ENCODE data around the gene EBLN1. TPM values are rescaled to one million over a fixed set of nuclear protein-coding genes. Genes with fewer than 3 reads are reported as not detected.

Gene EBLN1
- total and polyA plus RNA-seq, 9 donors = 0.09 to 0.12 TPM; not detected in 7

DNA sequence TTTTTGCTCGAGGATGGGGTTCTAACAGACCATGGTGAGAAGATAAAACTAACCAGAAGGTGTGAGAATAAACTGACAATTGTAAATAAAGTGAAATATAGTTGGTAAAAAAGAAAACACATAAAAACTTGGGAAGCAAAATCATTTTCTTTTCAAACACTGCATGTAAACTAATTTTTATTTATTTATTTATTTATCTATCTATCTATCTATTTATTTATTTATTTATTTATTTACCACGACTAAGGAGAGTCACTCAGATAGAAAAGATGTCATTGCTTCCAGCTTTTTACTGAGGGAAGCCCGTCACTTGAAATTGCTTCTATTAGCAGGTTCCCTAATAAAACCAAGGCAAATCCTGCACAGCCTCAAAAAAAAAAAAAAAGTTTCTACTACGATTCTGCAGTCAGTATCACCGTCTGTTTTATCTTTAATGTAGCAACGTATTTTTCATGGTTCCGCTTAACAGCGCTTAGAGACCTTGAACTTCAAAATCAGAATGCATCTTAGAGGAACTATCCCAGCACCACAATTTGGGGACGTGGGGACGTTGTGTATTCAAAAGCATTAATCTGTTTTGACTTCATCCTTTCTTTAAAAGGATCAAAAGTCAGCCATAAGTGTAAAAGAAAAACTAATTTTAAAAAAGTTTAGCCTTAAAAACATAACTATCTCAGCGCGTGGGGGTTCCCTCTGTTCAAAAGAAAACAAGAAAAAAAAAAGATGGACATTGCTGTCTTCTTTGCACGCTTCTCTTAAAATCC is 33.3 kb upstream of the EBLN1 start:
- peak overlapping the region; percentile 80 for H3K4me3 ChIP-seq (ENCODE audit: low read length)
- peaks cover 13% of the 10 kb centered on the region for H3K27me3 ChIP-seq (ENCODE audit: control insufficient read depth, insufficient read depth, low read length)
- no peaks in the 10 kb centered on the region for H3K9me3 ChIP-seq (replicated peaks; ENCODE audit: control insufficient read depth, low read depth, low read length)
- no peaks in the 10 kb centered on the region for H3K4me1 ChIP-seq (ENCODE audit: control insufficient read depth, insufficient read depth, low read length)
- no CpG with 5 or more reads among the region's 13 CpGs for WGBS (ENCODE audit: insufficient coverage)
- DNase-seq = peak; percentile 61
- no peaks in the 10 kb centered on the region for H3K36me3 ChIP-seq (ENCODE audit: control insufficient read depth, insufficient read depth, low read length)
- peak overlapping the region; percentile 93 for H3K27ac ChIP-seq (ENCODE audit: low read length)

DNA sequence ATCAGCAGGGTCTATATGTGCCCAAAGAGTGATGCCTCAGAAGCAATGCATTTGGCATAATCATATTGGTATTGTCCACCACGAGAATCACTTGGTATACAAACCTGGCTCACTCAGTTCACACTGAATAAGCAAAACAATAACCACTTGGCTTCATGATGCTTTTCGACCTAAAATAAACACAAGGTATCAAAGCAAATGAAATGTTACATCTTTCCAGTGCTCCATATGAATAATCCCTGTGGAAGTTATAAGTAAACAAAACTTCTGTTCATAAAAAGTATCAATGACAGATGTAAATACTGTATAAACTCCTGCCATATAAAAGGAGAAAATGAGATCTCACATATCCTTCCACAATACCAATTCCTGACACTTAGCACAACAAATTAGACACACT is 29.8 kb upstream of the EBLN1 start:
- no peak overlapping the region for H3K4me3 ChIP-seq (ENCODE audit: low read length)
- no peak overlapping the region for H3K27ac ChIP-seq (ENCODE audit: low read length)
- H3K4me1 ChIP-seq (ENCODE audit: control insufficient read depth, insufficient read depth, low read length) = no peaks in the 10 kb centered on the region
- H3K9me3 ChIP-seq (replicated peaks; ENCODE audit: control insufficient read depth, low read depth, low read length) = no peaks in the 10 kb centered on the region
- H3K36me3 ChIP-seq (ENCODE audit: control insufficient read depth, insufficient read depth, low read length) = no peaks in the 10 kb centered on the region
- 71% methylated on average over 1 of the region's 2 CpGs for WGBS (ENCODE audit: insufficient coverage)
- peaks cover 6% of the 10 kb centered on the region for H3K27me3 ChIP-seq (ENCODE audit: control insufficient read depth, insufficient read depth, low read length)
- DNase-seq = no peak

DNA sequence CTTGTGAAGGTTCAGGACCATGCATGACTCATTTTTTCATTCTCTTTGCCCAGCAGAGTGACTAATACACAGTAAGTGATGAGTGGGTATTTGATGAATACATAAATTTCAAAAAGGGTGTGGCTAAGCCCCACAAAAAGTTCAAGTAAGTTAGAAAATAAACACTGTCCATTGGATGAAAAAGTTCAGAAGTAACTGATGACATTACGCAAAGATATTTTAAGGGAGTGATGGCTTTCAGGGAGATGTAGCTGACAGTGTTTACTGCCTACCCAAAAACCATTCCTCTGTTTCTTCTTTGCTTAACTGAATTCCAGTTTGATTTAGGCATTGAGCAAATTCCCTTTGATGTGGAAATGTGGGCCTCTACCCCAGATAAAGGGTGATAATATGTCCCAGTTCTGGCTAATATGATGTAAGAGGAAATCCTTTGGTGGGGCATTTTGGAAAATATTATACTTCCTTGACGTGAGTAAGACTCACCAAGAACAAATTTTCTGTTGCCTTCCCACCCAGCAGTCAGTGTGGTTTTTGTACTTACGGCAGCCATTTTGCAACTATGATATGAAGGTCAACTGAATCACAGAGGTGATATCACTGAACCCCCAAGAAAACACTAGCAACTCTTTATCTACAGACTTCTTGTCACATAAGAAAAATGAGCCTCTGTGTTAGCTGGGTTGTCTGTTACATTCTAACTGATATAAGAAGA is 29.0 kb upstream of the EBLN1 start:
- WGBS (ENCODE audit: insufficient coverage) = no CpG with 5 or more reads among the region's 3 CpGs
- Histone ChIP-seq H3K4me3 (ENCODE audit: low read length) (no peak overlapping the region), H3K36me3 (ENCODE audit: control insufficient read depth, insufficient read depth, low read length) (no peaks in the 10 kb centered on the region), H3K9me3 (replicated peaks; ENCODE audit: control insufficient read depth, low read depth, low read length) (no peaks in the 10 kb centered on the region), H3K4me1 (ENCODE audit: control insufficient read depth, insufficient read depth, low read length) (no peaks in the 10 kb centered on the region), H3K27me3 (ENCODE audit: control insufficient read depth, insufficient read depth, low read length) (peaks cover 3% of the 10 kb centered on the region), H3K27ac (ENCODE audit: low read length) (no peak overlapping the region)
- DNase-seq = no peak

DNA sequence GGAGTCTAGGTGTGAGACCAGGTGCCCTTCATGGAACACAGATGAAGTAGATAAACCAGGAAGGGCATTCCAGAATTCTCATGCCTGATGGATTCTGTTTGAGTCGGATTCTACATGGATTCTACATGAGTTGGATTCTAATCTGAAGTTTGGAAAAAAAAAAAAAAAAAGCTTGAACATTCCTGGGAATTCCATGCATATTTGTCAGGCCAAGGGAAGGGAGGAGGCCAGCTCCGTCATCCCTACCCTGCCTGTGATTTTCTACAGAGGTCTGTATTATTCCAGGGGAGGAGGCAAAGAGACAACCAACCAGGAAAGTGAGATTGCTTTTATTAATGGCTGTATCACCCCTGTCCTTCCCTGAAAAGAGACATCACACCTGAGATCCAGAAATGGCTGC is 27.8 kb upstream of the EBLN1 start:
- Histone ChIP-seq H3K27me3 (ENCODE audit: control insufficient read depth, insufficient read depth, low read length) (peaks cover 3% of the 10 kb centered on the region), H3K27ac (ENCODE audit: low read length) (no peak overlapping the region), H3K4me3 (ENCODE audit: low read length) (no peak overlapping the region), H3K4me1 (ENCODE audit: control insufficient read depth, insufficient read depth, low read length) (no peaks in the 10 kb centered on the region), H3K36me3 (ENCODE audit: control insufficient read depth, insufficient read depth, low read length) (no peaks in the 10 kb centered on the region), H3K9me3 (replicated peaks; ENCODE audit: control insufficient read depth, low read depth, low read length) (no peaks in the 10 kb centered on the region)
- WGBS (ENCODE audit: insufficient coverage) = no CpG with 5 or more reads among the region's 2 CpGs
- no peak for DNase-seq

DNA sequence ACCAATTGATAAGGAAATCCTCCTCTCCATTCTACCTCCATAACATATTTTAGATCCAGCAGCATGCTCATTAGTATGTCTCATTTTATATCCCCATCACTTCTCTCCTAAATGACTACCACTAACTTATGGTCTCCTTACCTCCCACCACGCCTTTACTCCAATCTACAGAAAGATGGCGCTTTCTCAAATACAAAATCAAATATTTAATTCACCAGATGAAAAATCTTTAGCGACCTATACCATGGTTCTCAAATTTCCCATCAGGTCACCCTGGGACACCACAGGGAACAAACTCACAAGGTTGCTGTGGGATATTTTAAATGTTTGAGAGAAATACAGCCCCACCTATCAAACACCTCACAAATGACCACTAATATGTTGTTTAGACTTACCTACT is 27.0 kb upstream of the EBLN1 start:
- DNase-seq = no peak
- 83% methylated on average over 1 of the region's 3 CpGs for WGBS (ENCODE audit: insufficient coverage)
- Histone ChIP-seq H3K36me3 (ENCODE audit: control insufficient read depth, insufficient read depth, low read length) (no peaks in the 10 kb centered on the region), H3K4me1 (ENCODE audit: control insufficient read depth, insufficient read depth, low read length) (no peaks in the 10 kb centered on the region), H3K27me3 (ENCODE audit: control insufficient read depth, insufficient read depth, low read length) (peaks cover 3% of the 10 kb centered on the region), H3K4me3 (ENCODE audit: low read length) (no peak overlapping the region), H3K27ac (ENCODE audit: low read length) (no peak overlapping the region), H3K9me3 (replicated peaks; ENCODE audit: control insufficient read depth, low read depth, low read length) (no peaks in the 10 kb centered on the region)

DNA sequence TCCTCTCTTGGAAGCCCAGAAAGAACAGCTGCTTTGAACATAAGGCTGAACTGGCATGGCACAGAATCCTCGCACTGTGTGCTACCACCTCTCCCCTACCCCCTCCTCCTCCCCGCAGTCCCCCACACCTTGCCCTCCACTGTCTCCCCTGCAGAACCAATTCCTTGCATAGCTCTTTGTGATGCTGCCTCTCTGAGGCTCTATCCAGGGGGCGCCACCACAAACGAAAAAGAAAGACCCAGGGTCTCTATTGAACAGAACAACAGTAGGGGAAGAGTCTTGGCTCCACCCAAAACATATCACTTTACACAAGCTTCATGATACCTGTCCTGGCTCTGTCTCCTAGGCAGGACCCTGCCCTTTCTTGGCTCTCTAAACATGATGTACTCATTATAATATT is 26.2 kb upstream of the EBLN1 start:
- H3K9me3 ChIP-seq (replicated peaks; ENCODE audit: control insufficient read depth, low read depth, low read length) = no peaks in the 10 kb centered on the region
- H3K27me3 ChIP-seq (ENCODE audit: control insufficient read depth, insufficient read depth, low read length) = peaks cover 3% of the 10 kb centered on the region
- no peaks in the 10 kb centered on the region for H3K36me3 ChIP-seq (ENCODE audit: control insufficient read depth, insufficient read depth, low read length)
- no peak for DNase-seq
- H3K4me3 ChIP-seq (ENCODE audit: low read length) = no peak overlapping the region
- H3K4me1 ChIP-seq (ENCODE audit: control insufficient read depth, insufficient read depth, low read length) = no peaks in the 10 kb centered on the region
- H3K27ac ChIP-seq (ENCODE audit: low read length) = no peak overlapping the region
- 84% methylated on average over 4 of the region's 4 CpGs for WGBS (ENCODE audit: insufficient coverage)

DNA sequence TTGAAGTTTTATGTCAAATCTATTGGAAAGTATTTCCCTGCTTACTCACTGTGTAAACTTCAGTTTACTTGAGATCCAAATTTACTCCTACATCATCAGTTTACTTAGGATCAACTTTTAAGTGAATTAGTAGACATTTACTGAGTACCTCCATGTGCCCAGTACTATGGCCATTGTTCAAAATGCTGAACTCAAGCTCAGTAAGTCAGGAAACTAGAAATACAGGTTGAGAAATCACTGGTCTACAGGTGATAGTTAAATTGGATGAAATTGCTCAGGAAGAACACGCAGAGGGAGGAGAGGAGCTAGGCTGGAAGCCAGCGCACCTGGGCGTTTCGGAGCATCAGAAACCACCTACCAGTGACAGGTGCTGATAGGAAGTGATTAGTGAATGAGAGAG is 25.5 kb upstream of the EBLN1 start:
- Histone ChIP-seq H3K27ac (ENCODE audit: low read length) (no peak overlapping the region), H3K9me3 (replicated peaks; ENCODE audit: control insufficient read depth, low read depth, low read length) (no peaks in the 10 kb centered on the region), H3K27me3 (ENCODE audit: control insufficient read depth, insufficient read depth, low read length) (peaks cover 3% of the 10 kb centered on the region), H3K4me3 (ENCODE audit: low read length) (no peak overlapping the region), H3K36me3 (ENCODE audit: control insufficient read depth, insufficient read depth, low read length) (no peaks in the 10 kb centered on the region), H3K4me1 (ENCODE audit: control insufficient read depth, insufficient read depth, low read length) (no peaks in the 10 kb centered on the region)
- no peak for DNase-seq
- WGBS (ENCODE audit: insufficient coverage) = no CpG with 5 or more reads among the region's 4 CpGs

DNA sequence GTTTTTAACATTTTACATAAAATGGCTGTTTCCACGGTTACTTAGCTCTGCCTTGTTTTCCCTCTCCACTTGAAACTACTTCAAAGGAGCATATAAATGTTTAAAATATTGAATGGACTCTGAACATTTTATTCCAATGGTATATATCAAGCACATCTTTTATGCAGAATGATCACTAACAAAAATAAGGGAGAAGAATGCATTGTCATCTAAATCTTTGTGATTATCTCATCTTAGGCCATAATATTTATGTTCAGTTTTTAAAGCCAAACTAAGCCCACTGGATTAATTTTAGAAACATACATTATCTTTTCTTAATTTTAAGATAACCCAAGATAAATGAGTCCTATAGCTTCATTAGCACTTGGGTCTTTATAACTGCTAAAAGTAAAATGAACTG is 13.4 kb upstream of the EBLN1 start:
- no peak overlapping the region for H3K27ac ChIP-seq (ENCODE audit: low read length)
- no CpG with 5 or more reads among the region's 1 CpG for WGBS (ENCODE audit: insufficient coverage)
- no peak for DNase-seq
- H3K27me3 ChIP-seq (ENCODE audit: control insufficient read depth, insufficient read depth, low read length) = no peaks in the 10 kb centered on the region
- H3K4me3 ChIP-seq (ENCODE audit: low read length) = no peak overlapping the region
- H3K36me3 ChIP-seq (ENCODE audit: control insufficient read depth, insufficient read depth, low read length) = no peaks in the 10 kb centered on the region
- no peaks in the 10 kb centered on the region for H3K9me3 ChIP-seq (replicated peaks; ENCODE audit: control insufficient read depth, low read depth, low read length)
- peaks cover 2% of the 10 kb centered on the region for H3K4me1 ChIP-seq (ENCODE audit: control insufficient read depth, insufficient read depth, low read length)

DNA sequence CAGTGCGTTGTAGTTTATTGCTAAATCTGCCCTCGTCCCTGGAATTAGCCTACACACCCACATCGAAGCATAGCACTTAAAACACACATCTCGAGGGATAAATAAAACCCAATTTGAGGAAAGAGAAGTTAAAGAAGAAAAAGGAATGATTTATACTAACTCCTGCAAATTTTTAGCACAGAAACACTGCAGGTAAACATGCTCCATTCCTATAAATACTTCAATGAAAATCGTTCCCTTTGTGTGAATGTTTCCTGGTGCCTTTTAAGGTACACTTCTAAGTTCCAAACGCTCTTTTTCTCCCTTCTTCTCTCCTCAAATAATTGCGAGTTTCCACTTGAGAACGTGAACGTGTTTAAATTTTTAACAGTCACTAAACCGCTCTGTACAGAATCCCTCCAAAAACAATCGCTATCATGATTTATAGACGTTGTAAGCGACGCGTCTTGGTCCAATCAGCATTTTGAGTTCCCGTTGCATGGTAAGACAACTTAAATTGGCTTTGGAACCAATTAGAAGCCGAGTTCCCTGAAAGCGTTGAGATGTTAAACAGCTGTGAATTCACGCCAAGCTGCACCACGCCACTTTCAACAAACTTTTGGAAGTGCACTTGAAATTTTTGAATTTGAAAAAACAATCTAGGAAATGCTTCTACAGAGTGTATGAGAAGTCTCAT is 12.5 kb upstream of the EBLN1 start:
- Histone ChIP-seq H3K27ac (ENCODE audit: low read length) (peak overlapping the region; percentile 97), H3K36me3 (ENCODE audit: control insufficient read depth, insufficient read depth, low read length) (no peaks in the 10 kb centered on the region)
- DNase-seq = peak; percentile 83

DNA sequence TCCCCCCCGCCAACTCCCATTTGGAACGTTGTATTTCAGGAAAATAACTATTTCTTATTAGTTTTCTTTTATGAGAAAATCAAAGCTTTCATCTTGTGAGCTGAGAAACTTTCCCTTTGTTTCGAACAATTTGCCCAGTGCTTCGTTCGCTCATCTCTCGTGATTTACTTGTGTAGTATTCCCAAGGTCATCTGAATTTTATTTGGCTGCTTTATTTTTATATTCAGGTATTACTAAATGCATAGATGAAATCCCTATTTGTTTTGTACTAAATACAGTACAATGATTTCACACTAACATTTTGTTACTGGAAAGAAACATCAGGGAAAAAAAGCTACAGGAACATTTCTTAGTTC is 12.0 kb upstream of the EBLN1 start:
- DNase-seq = no peak
- no CpG with 5 or more reads among the region's 6 CpGs for WGBS (ENCODE audit: insufficient coverage)

More for the DNA sequence above, 12.5 kb upstream of the EBLN1 start:
- no peaks in the 10 kb centered on the region for H3K9me3 ChIP-seq (replicated peaks; ENCODE audit: control insufficient read depth, low read depth, low read length)
- WGBS (ENCODE audit: insufficient coverage) = 0% methylated on average over 9 of the region's 20 CpGs
- no peaks in the 10 kb centered on the region for H3K27me3 ChIP-seq (ENCODE audit: control insufficient read depth, insufficient read depth, low read length)
- H3K4me1 ChIP-seq (ENCODE audit: control insufficient read depth, insufficient read depth, low read length) = peaks cover 2% of the 10 kb centered on the region
- peak overlapping the region; percentile 73 for H3K4me3 ChIP-seq (ENCODE audit: low read length)

More for the DNA sequence above, 12.0 kb upstream of the EBLN1 start:
- peak overlapping the region; percentile 97 for H3K27ac ChIP-seq (ENCODE audit: low read length)
- no peaks in the 10 kb centered on the region for H3K36me3 ChIP-seq (ENCODE audit: control insufficient read depth, insufficient read depth, low read length)
- H3K4me3 ChIP-seq (ENCODE audit: low read length) = peak overlapping the region; percentile 73
- no peaks in the 10 kb centered on the region for H3K27me3 ChIP-seq (ENCODE audit: control insufficient read depth, insufficient read depth, low read length)
- H3K9me3 ChIP-seq (replicated peaks; ENCODE audit: control insufficient read depth, low read depth, low read length) = no peaks in the 10 kb centered on the region
- peaks cover 2% of the 10 kb centered on the region for H3K4me1 ChIP-seq (ENCODE audit: control insufficient read depth, insufficient read depth, low read length)
